ENCODE results near the gene PPM1L. TPM values are rescaled to one million over a fixed set of nuclear protein-coding genes. Genes with fewer than 3 reads are reported as not detected.
"Not testable (repeated sequence)": the region's sequence is repeated elsewhere in the genome, so short reads cannot be mapped to it uniquely, and the experiment has no call there.

PPM1L gene
- total RNA-seq, 2 experiments from 2014 or later = 5.0 to 8.3 TPM

DNA sequence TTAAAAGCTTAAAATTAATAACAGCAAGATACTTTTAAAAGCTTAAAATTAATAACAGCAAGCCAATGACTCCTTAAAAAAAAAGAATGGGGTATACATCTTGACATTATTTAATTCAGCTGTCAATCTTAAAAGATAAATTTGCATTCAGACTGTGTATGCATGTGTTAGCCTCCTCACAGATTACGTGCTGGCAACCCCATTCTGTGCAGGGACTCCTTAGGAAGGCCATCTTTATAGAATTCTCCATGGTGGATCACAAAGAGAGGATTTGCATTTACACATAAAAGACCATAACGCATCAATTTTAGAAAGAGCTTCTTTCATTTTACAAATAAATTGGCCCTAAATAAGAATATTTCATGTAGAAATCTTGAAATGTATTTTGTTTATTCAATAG, 261.9 kb downstream of the PPM1L start:
- Mint-ChIP-seq H3K27me3 (no peaks in the 10 kb centered on the region), H3K4me1 (no peaks in the 10 kb centered on the region), H3K4me3 (no peak overlapping the region), H3K9me3 (ENCODE audit: low read depth) (peaks cover 8% of the 10 kb centered on the region), H3K36me3 (peaks cover 2% of the 10 kb centered on the region), H3K27ac (no peak overlapping the region)
- ATAC-seq (no peak), DNase-seq (no peak)
- CTCF ChIA-PET = no interaction called here

DNA sequence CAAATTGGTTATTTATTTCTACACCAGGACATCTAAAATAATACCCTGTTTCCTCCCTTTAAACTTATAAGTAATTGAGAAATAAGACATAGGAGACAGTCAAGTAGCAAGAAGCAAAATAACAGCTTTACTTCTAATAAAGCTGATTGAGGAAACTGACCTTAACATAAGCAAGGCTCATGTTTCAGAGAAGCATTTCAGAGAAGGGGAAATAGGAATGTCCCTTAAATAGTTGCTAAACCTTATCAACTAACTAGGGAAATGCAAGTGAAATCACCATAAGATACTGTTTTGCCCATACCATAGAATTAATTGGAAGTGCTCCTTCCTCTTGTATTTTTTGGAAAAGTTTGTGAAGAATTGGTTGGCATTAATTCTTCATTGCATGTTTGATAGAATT, 264.2 kb downstream of the PPM1L start:
- ATAC-seq = no peak
- H3K27me3 Mint-ChIP-seq = no peaks in the 10 kb centered on the region
- CTCF ChIA-PET = no interaction called here
- peaks cover 13% of the 10 kb centered on the region for H3K9me3 Mint-ChIP-seq (ENCODE audit: low read depth)
- H3K36me3 Mint-ChIP-seq = peaks cover 7% of the 10 kb centered on the region
- H3K4me3 Mint-ChIP-seq = no peak overlapping the region
- DNase-seq = no peak
- H3K4me1 Mint-ChIP-seq = no peaks in the 10 kb centered on the region
- H3K27ac Mint-ChIP-seq = no peak overlapping the region

DNA sequence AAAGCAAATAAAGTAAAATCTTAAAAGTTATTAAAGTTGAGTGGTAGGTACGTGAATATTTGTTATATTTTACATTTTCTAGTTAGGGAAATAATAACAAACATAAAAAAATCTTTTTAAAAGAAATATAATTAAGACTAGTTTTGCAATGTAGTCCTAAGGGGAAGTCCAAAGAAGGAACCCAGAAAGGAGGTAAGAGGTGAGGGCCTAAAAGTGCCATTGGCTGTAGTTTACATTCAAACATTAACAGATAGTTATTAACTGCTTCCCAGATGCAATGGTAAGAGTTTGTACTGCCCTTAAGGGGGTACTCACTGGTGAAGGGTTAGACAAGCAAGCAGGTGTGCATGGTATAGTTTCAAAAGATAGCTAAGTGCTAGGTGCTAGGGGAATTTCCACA, 269.9 kb downstream of the PPM1L start:
- Mint-ChIP-seq H3K9me3 (ENCODE audit: low read depth) (peaks cover 11% of the 10 kb centered on the region), H3K4me1 (no peaks in the 10 kb centered on the region), H3K27ac (no peak overlapping the region), H3K36me3 (peaks cover 5% of the 10 kb centered on the region), H3K27me3 (no peaks in the 10 kb centered on the region), H3K4me3 (no peak overlapping the region)
- CTCF ChIA-PET = no interaction called here
- ATAC-seq (no peak), DNase-seq (no peak)

DNA sequence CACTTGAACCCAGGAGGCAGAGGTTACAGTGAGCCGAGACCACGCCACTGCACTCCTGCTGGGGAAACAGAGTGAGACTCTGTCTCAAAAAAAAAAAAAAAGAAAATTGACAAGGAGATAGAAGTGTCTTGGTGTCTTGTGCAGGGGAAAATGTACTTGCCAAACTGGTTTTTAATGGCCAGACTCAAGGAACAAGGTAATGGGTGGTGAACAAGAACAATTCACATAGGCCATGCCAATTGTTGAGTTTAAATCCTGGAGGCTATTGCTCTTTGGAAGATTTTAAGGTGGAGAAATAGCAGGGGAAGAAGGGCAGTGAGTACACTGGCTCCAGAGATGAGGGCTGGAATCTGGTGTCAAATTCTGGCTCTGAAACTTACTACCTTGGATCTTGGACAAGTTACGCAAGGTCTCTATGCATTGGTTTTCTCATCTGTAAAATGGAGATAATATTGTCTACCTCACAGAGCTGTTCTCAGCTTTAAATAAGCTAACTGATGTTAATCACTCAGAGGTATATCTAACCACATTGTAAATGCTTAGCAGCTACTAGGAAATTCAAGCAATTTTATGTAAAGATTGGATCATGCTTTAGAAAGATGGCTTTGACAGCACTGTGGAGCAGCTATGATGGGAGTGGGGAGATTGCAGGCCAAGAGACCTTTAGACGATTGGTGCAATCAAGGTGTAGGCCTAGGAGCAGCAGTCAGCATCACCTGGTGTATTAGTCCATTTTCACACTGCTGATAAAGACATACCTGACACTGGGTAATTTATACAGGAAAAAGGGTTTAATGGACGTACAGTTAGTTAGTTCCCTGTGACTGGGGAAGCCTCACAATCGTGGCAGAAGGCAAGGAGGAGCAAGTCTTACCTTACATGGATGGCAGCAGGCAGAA, 270.8 kb downstream of the PPM1L start:
- Mint-ChIP-seq H3K4me1 (no peaks in the 10 kb centered on the region), H3K4me3 (no peak overlapping the region), H3K27me3 (no peaks in the 10 kb centered on the region), H3K27ac (no peak overlapping the region), H3K9me3 (ENCODE audit: low read depth) (peaks cover 11% of the 10 kb centered on the region), H3K36me3 (peaks cover 5% of the 10 kb centered on the region)
- ATAC-seq (no peak), DNase-seq (no peak)
- CTCF ChIA-PET = no interaction called here

DNA sequence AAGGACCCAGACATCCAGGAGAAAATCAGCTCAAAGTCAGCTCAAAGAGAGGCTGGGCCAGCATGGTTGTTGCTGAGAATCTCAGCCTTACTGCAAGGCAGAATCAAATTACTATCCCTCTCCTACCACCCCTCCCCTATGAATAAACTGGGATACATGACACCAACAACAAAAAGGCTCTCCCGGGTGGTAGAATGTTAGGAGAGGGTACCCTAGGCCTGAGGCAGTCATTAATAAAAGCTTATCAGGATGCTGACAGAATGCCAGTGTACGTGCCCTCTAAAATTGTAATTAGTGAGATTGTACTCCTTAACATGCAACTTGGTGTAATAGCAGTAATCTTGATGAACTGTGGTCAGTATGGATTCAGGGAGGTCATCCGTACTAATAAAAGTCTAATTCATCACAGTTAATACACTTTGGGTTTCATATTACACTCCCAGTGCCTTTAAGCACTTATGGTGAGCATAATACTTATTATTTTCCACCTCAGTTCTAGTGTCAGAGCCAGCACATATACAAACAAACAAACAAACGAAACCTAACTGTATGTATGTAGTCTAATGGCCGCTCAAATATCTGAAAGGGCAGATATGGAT, 272.6 kb downstream of the PPM1L start:
- Mint-ChIP-seq H3K27ac (no peak overlapping the region), H3K9me3 (ENCODE audit: low read depth) (peaks cover 2% of the 10 kb centered on the region), H3K4me3 (no peak overlapping the region), H3K4me1 (no peaks in the 10 kb centered on the region), H3K27me3 (no peaks in the 10 kb centered on the region), H3K36me3 (peaks cover 6% of the 10 kb centered on the region)
- CTCF ChIA-PET = no interaction called here
- ATAC-seq (no peak), DNase-seq (no peak)

DNA sequence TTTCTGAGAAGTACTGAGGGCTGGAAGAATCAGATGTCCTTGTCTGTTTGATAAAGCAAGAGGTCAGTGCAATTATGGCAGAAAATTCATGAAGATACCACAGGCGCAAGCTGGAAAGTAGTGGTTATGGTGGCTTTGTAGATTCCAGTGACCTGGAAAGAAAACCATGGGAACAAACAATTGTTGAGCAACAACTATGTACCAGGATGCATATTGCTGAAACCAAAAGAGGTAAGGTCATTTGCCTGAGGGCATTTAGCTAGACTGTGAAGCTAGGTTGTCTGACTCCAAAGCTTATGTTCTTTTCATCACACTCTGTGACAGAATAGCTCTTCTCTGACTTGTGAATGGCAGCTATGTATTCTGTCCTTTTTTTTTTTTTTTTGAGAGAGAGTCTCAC, 275.1 kb downstream of the PPM1L start:
- H3K4me3 Mint-ChIP-seq = no peak overlapping the region
- H3K36me3 Mint-ChIP-seq = peaks cover 23% of the 10 kb centered on the region
- peaks cover 18% of the 10 kb centered on the region for H3K4me1 Mint-ChIP-seq
- no peak overlapping the region for H3K27ac Mint-ChIP-seq
- no peaks in the 10 kb centered on the region for H3K9me3 Mint-ChIP-seq (ENCODE audit: low read depth)
- ATAC-seq (no peak), DNase-seq (no peak)
- H3K27me3 Mint-ChIP-seq = no peaks in the 10 kb centered on the region
- CTCF ChIA-PET = no interaction called here

DNA sequence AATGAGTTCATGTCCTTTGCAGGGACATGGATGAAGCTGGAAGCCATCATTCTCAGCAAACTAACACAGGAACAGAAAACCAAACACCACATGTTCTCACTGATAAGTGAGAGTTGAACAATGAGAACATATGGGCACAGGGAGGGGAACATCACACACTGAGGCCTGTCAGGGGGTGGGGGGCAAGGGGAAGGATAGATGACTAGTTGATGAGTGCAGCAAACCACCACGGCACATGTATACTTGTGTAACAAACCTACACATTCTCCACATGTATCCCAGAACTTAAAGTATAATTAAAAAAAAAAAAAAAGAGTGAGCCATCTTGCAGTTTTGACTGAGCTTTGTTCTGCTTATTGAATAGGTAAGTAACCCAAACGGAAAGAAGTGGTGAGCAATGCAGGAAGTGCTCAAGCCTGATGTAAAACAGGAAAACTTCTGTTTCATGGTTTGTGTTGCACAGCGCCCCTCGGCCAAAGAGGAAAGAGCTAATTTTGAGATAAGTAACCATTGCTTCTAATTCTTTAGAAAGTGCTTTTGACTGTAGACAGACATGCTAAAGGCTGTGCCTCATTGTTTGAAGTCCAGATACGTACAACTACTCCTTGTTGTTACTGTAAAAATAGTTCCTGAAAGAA, 279.0 kb downstream of the PPM1L start:
- H3K9me3 Mint-ChIP-seq (ENCODE audit: low read depth); H3K27me3 Mint-ChIP-seq; H3K4me3 Mint-ChIP-seq: not testable (repeated sequence)
- peaks cover 18% of the 10 kb centered on the region for H3K4me1 Mint-ChIP-seq
- H3K27ac Mint-ChIP-seq = peak overlapping the region; percentile 73
- peaks cover 23% of the 10 kb centered on the region for H3K36me3 Mint-ChIP-seq
- ATAC-seq (peak; percentile 74), DNase-seq (peak; percentile 50)
- CTCF ChIA-PET = interaction anchor here (1.0 kb wide), 1 partner anchor 46 kb away, joined by 3 read pairs; no protein-coding TSS in a partner anchor

DNA sequence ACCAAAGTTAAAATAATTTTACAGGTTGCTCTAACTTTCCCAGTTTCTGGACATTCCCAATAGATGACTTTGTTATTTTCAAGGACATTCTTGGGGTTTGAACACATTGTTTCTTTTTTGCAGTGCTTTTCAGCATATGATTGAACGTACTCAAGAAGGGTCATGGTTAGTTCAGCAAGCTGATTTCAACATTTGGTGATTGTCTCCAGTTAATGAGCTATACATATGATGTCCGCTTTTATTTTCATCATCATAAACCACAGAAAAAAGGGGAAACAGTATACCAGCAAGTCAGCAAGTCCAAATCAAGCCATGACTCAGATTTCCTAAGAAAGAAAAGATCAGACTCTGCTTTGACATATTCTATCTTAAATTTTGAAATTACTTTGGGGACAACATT, 279.7 kb downstream of the PPM1L start:
- H3K36me3 Mint-ChIP-seq = peaks cover 23% of the 10 kb centered on the region
- no peaks in the 10 kb centered on the region for H3K9me3 Mint-ChIP-seq (ENCODE audit: low read depth)
- H3K4me1 Mint-ChIP-seq = peaks cover 18% of the 10 kb centered on the region
- CTCF ChIA-PET = interaction anchor here (1.0 kb wide), 1 partner anchor 45 kb away, joined by 3 read pairs; no protein-coding TSS in a partner anchor
- ATAC-seq (no peak), DNase-seq (no peak)
- H3K27me3 Mint-ChIP-seq = no peaks in the 10 kb centered on the region
- H3K27ac Mint-ChIP-seq = peak overlapping the region; percentile 23
- H3K4me3 Mint-ChIP-seq = no peak overlapping the region

DNA sequence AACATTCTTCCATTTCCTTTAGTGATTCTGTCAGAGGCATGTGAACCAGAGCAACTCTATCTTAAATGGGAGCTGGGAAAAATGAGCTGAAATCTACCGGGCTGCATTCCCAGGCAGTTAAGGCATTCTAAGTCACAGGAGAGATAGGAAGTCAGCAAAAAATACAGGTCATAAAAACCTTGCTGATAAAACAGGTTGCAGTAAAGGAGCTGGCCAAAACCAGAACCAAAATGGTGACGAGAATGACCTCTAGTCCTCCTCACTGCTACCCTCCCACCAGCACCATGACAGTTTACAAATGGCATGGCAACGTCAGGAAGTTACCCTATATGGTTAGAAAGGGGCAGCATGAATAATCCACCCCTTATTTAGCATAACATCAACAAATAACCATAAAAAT, 282.7 kb downstream of the PPM1L start:
- Mint-ChIP-seq H3K27ac (no peak overlapping the region), H3K4me3 (no peak overlapping the region), H3K9me3 (ENCODE audit: low read depth) (peaks cover 4% of the 10 kb centered on the region), H3K36me3 (peaks cover 17% of the 10 kb centered on the region), H3K4me1 (peaks cover 18% of the 10 kb centered on the region), H3K27me3 (no peaks in the 10 kb centered on the region)
- CTCF ChIA-PET = interaction anchor here (0.7 kb wide), 1 partner anchor 1139 kb away, joined by 3 read pairs; no protein-coding TSS in a partner anchor
- ATAC-seq = no peak
- no peak for DNase-seq

DNA sequence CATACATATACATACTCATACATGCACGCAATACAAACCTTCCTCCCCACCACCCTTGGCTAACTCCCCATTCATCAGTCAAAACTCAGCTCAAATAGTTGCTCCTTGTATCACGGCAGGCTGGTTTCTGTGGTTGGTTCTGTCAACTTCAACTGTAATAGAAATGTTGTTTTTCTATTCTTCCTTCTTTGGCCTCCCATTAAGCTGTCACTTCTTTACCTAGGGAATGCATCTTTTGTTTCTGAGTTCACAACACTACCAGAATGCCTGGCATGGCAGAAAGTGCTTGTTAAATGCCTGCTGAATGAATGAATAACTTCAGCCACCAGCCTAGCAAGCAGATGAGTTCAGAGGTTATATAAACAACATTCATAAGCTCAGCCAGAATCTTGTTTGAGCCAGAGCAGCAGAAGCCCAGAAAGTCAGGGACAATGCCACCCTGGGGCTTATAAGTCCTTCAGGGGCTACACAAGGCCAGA, 286.0 kb downstream of the PPM1L start:
- no peak for ATAC-seq
- no peak for DNase-seq
- Mint-ChIP-seq H3K27me3 (no peaks in the 10 kb centered on the region), H3K4me3 (no peak overlapping the region), H3K9me3 (ENCODE audit: low read depth) (peaks cover 6% of the 10 kb centered on the region), H3K4me1 (no peaks in the 10 kb centered on the region), H3K36me3 (peaks cover 3% of the 10 kb centered on the region), H3K27ac (no peak overlapping the region)
- CTCF ChIA-PET = no interaction called here

DNA sequence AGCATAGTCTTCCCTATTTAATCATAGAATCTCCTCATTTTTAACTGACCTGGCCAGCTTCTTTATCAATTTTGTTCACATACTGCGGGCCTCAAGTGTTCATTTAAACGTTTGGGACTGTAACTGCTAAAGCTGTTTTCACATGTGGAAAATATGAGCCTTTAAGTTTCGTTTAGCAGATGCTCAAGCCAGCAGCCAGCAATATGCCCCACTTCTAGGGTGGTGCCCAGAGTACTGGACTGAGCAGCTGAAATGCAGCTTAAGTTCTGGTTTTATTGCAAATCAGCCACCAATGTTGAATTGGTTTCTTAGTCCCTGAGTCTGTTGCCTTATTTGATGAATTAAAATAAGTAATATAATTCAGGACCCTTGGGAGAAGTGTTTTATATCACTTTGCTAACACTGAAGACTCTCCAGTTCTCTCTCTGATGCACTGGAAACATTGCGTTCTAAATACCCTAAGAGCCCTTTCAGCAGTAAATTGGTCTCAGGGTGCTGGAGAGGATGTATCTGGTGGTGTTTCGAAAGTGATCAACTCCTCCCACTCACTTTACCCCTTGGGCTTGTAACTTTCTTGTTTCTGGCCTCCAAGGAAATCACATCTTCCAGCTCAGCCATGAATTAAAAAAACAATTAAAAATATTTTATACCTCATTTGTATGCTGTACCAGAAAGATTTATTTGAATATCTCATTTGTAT, 287.5 kb downstream of the PPM1L start:
- Mint-ChIP-seq H3K27me3 (no peaks in the 10 kb centered on the region), H3K9me3 (ENCODE audit: low read depth) (peaks cover 6% of the 10 kb centered on the region), H3K36me3 (peaks cover 3% of the 10 kb centered on the region), H3K4me1 (no peaks in the 10 kb centered on the region), H3K4me3 (no peak overlapping the region), H3K27ac (no peak overlapping the region)
- ATAC-seq (no peak), DNase-seq (no peak)
- CTCF ChIA-PET = no interaction called here

DNA sequence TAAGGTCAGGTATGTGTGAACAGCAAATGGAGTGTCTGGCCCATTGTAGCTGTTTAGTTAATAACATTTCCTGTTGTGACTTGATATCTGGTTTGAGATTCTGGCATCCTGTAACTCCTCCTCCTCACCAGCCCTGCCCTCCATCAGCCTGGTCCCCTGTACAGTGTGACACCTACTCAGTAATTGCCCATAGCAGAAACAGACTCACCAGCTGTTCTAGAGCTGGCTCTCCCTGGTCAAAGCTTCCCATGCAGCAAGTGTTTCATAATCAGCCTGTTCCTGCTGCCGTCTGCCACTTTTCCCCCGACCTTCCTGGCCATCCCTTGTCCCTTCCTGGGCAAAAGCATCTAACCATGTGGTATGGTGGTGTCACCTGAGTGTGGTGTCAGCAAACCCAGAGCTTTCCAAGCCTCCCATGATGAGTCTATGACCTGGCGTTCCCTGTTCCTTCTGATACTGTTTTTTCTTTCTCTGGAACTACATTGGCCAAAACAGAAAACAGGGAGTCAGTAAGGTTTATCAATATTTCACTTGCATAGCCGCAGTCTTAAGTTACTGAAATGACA, 293.7 kb downstream of the PPM1L start:
- no peaks in the 10 kb centered on the region for H3K36me3 Mint-ChIP-seq
- CTCF ChIA-PET = interaction anchor here (1.1 kb wide), 1 partner anchor 50 kb away, joined by 3 read pairs; no protein-coding TSS in a partner anchor
- H3K9me3 Mint-ChIP-seq (ENCODE audit: low read depth) = peaks cover 2% of the 10 kb centered on the region
- no peak overlapping the region for H3K4me3 Mint-ChIP-seq
- no peak for DNase-seq
- no peaks in the 10 kb centered on the region for H3K27me3 Mint-ChIP-seq
- ATAC-seq = no peak
- H3K27ac Mint-ChIP-seq = no peak overlapping the region
- H3K4me1 Mint-ChIP-seq = peaks cover 2% of the 10 kb centered on the region

DNA sequence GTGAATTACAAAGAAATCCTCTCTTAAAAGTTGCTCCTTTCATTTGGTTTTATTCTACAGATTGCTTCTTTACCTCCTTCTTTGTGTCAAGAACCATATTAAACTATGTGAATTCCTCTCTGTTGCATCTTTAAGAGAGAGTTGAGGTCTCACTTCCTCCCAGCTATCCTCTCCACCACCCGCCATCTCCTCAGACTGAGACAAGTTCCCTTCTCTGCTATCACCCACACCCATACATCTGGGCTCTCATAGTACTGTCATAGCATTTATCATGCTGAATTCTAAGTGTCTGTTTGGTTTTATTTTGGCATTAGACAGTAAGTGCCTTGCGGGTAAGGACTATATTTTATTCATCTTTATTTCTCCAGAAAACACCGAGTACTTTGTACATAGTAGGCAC, 294.9 kb downstream of the PPM1L start:
- Mint-ChIP-seq H3K27me3 (no peaks in the 10 kb centered on the region), H3K4me3 (no peak overlapping the region), H3K9me3 (ENCODE audit: low read depth) (no peaks in the 10 kb centered on the region), H3K27ac (no peak overlapping the region), H3K36me3 (no peaks in the 10 kb centered on the region), H3K4me1 (peaks cover 2% of the 10 kb centered on the region)
- DNase-seq (no peak), ATAC-seq (no peak)
- CTCF ChIA-PET = no interaction called here

All from activated CD8-positive, alpha-beta memory T cell treated with anti-CD3 and anti-CD28 coated beads, Interleukin-2, amount 10 ng/mL, durations not matched to agents 7 days and 5 days (primary cell).